Activated CD4-positive, alpha-beta T cell treated with anti-CD3 and anti-CD28 coated beads for 4 hours (primary cell): Measurements from ENCODE around the gene ABHD8.
A peak's percentile ranks its signal among the peaks of the same experiment; 100 is the strongest.
"Not testable (repeated sequence)": the region's sequence is repeated elsewhere in the genome, so short reads cannot be mapped to it uniquely, and the experiment has no call there.

Experiments
- DNase-seq, 2 donors: peaks; one replicate each; pipeline ENCODE4 v3.0.0-alpha.2; 2020

The ABHD8 gene

DNA sequence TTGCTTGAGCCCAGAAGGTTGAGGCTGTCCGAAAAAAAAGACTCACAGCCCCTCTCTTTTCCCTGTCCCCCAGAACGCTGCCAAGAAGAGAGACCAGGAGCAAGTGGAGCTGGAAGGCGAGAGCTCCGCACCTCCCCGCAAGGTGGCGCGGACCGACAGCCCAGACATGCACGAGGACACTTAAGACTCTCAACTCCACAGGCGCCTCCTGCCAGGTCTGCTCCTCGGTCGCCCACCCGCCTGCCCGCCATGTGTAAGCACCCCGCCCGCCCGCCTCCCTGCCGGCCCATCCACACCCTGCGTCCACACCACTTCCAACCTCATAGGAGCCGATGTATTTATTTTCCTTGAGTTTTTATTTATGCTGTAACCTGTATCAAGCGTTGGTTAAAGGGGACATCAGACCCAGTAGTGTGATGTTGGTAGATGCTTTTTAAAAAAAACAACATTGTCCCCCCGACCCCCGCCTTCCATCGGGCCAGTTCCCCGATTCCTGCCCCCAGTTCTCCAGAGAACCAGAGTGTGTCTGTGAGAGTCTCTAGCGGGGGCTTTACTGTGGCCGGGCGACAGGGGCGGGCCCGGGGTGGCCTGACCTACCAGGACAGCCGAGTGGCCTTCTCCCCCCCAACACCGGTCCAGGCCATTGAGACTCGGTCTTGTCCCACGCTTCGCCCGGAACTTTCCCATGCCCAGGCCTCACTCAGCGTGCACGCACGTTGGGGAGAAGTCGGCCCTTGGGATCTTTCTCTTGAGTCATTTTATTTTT is 16.4 kb upstream of the ABHD8 start:
- no peak for DNase-seq

DNA sequence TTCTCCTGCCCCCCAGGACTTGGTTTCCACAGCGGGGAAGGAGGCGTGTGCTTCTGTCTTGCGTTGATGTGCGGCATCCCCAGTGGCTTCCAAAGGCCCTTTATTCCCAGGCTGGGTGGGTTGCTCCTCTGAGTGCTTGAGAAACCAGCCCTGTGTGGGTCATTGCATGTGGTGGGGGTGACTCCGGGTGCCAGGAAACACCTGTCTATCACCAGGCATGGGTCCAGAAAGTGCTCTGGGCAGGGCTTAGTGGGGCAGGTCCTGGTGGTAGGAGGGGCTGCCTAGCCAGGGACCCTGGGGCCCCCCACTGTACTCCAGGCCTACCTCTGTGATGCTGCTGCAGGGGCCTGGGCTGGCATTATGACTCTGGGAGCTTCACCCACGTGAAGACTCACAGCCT is 15.7 kb upstream of the ABHD8 start:
- no peak for DNase-seq

DNA sequence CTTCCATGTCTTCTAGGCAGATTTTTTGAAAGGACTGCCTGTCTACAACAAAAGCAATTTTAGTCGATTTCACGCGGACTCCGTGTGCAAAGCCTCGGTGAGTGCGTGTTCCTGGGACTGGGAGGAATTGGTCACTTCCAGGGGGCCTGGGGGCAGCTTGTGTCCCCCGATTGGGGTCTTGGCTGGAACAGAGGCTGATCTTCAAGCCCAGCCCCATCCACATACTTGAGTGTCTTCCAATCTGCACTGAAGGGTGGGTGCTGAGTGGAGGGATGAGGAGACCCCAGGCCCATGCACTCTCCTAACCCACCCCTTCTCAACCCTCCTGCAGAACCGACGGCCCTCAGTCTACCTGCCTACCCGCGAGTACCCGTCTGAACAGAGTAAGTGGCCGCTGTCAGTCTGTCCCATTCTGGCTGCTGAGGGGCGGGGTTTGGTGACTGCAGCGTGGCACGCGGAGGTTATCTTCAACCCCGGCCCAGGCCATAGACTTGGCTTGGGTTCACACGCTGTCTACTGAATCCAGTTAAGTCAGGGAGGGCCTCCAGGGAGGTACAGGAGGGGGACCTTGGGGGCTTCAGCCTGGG is 10.9 kb upstream of the ABHD8 start:
- no peak for DNase-seq

DNA sequence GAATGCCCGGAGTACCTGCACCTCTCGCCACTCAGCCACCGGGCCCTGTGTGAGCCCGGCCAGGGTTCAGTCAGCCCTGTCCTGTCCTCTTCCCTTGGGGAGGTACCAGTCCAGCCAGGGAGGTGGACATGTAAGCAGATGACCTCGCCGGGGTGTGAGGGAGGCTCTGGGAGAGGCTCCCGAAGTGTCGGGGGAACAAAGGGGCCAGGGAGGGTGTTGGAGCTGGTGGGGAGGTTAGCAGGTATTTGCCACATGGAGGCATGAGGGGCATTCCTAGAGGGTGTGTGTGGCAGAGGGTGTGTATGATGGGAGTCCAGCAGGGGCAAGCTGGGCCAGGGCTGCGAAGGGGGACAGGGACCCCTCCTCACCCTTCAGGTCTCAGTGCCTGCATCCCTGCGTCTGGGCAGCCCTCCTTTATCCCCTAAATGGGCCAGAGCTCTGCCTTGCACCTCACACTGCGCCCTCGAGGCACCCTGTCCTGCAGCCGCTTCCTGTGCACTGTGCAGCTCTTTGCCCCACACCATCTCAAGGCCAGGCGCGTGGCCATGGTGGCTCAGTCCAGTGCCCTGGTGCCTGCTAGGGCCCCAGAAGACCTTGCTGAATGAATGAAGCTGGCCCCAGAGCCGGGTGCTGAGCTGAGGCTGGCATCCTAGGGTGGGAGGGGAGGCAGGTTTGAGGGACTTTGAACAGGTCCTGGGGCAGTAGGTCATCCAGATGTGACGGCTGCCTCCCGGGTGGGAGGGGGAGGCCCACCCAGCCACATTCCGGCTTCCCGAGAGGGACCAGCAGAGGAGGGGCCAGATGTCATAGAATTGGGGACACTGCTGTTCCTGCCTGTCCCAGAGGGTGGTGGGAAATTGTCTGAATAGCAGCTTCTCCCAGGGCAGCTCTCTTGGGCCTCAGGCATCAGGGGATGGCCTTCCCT is 9.2 kb upstream of the ABHD8 start:
- DNase-seq, result no peak

DNA sequence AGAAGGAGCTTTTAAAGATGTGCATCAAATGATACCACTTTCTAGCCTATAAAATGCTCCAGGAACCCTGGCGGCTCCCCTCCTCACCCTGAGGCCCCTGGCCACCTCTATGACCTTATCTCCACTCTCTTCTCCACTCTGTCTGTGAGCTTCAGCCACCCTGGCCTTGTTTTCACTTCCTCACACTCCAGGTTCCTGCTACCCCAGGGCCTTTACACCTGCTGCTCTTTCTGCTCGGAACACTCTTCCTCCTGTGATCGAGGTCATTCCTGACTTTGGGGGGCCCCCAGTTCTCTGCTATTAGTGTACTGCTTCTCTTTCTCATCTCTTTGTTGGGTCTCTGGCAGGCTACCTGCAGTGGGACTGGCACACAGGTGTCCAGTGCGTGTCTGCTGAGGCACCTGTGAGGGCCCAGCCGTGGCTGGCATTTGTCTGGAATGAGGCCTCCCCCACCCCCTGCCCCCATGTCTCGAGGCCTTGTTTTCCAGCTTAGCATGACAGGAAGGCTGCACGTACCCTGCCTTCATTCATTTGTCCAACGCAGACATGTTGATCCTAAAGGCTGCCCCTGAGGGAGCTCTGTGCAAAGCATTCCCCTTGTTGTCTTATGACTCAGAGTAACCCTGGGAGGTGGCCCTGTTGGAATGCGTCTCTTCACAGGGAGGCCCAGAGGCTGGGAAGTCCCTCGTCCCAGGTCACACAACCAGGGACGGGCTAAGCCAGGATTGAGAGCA is 8.4 kb upstream of the ABHD8 start:
- no peak for DNase-seq

DNA sequence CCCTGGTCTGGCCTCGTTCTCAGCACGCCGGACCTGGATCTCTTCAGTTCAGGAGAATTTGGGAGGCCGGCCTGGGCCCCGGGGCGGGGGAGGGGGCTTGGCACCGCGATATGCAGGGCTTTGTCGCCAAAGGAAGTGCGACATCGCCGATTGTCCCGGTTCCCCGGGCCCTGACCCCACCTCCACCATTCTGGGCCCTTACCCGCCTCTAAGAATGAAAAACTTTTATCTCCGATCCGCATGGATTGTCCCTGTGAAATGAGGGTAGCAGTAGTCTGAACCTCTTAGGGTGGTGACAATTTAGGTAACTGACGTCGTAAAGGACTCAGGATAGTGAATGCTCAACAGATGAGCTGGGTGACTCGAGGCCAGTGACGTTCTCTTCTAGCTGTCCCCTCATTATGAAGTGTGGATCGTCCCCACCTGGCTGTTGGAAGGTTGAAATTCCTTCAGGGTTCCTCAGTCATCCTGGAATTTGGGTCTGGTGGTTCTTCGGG is 6.8 kb upstream of the ABHD8 start:
- no peak for DNase-seq

DNA sequence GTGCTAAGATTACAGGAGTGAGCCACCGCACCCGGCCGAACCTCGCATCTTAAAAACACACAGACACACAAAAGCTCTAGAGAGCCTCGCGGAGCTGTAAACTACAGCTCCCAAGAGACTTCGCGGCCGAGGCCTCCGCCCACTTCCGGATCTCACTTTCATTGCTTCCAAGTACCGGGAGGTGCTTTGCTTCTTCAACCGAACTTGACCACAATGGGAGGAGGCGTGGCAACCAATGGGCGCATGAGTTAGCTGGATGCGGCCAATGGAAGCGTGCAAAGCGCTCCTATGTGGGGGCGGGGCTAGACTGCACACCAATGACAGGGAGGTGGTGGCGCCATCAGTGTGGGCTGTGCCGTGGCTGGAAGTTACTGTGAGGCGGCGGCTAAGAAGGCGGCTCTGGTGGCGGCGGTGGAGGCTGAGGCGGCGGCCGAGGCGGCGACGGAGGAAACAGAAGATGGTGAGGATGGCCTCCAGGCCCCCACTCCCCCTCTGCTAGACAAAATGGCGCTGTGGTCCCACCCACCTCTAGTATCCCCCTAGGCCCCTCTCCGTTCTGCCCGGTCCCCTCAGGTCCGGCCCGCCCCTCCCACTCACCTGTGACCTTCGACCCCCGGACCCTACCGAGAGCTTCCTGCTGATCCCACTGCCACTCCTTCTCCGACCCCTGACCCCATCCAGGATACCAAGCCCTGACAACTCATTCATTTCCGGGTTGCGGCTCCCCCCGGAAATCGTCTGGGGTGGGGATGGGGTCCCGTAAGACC is 6.2 kb upstream of the ABHD8 start, which contains the start of gene DDA1:
DDA1 (plus strand) TSS at position 366 of the 767 bp plus-strand sequence; CDS start at position 458, 92 bp downstream.
- DNase-seq, result peak; percentile 99

DNA sequence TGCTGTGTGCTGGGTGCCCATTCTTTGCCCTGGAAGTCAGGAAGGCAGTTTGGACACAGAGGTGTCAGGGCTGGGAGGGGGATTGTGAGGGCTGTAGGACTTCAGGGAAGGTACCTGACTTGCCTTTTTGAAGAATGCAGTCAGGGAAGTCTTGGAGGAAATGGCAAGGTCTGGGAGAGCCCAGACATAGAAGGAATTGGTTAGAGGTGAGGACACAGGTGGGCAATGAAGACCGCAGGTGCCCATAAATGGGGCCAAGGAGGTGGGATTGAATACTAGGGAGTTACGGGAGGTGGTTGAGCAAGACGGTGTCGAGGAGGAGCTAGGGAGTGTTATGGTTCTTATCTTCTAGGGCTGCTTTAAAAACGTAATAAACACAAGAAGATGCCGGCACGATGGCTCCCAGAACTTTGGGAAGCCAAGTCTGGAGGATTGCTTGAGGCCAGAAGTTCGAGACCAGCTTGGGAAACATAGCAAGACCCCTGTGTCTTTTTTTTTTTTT is 4.7 kb upstream of the ABHD8 start:
- no peak for DNase-seq

DNA sequence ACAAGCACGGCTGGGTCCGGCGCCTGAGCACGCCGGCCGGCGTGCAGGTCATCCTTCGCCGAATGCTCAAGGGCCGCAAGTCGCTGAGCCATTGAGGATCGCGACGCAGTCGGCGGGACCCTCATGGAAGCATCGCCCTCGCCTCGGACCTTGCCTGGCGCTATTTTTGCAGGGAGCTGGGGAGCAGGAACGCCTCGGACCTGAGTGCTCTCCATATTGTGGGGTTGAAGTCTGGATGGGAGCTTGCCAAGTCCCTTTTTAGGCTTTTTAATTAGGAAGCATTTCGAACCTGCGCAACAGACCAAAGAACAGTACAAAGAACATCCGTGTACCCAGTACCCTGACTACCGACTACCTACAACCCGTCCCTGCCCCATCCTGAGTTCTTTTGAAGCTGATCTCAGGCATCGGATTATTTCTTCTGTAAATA is 3.1 kb upstream of the ABHD8 start:
- DNase-seq, result no peak

DNA sequence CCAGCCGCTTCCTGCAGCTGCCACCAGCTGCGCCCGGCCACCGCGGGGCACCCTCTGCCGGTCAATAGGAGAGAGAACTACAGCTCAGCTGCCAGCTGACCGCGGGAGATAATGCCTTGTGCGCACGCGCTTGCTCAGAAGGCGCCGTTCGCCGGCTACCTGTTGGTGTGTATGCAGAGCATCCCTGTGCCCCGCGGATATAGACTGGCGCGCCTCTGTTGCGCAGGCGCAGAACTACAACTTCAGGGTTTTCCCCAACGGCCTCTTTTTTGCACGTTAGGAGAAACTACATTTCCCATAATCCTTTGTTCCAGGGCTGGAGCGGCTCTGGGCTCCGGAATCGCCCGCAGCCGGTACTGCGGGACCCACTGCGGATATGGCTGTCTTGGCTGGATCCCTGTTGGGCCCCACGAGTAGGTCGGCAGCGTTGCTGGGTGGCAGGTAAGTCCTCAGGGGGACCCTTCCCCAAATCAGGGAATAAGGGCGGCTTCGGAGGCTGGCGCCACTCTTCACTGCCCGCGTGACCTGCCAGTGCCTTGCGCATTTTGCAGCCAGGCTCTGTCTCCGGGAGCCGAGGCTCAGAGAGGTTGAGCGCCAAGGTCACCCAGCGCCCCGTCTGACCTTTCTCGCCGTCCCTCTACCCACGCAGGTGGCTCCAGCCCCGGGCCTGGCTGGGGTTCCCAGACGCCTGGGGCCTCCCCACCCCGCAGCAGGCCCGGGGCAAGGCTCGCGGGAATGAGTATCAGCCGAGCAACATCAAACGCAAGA is 2.5 kb upstream of the ABHD8 start, which contains the start of gene MRPL34:
MRPL34 (plus strand) TSS at position 356 of the 768 bp plus-strand sequence; CDS start at position 377, 21 bp downstream.
- DNase-seq, result peak; percentile 89 to 93

DNA sequence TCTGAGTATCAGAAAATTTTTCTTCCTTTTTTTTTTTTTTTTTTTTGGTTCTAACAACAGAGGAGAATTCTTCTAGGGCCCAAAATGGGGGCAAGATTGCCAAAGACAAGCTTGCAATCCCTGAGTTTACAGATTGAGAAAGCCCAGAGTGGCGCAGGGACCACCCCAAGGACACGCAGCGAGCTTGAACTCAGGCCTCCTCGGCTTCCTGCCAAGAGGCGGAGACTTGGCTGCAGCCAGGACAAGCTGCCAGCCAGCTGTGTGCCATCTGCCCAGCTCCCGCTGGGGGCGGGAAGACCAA is 1.9 kb upstream of the ABHD8 start:
- no peak for DNase-seq

DNA sequence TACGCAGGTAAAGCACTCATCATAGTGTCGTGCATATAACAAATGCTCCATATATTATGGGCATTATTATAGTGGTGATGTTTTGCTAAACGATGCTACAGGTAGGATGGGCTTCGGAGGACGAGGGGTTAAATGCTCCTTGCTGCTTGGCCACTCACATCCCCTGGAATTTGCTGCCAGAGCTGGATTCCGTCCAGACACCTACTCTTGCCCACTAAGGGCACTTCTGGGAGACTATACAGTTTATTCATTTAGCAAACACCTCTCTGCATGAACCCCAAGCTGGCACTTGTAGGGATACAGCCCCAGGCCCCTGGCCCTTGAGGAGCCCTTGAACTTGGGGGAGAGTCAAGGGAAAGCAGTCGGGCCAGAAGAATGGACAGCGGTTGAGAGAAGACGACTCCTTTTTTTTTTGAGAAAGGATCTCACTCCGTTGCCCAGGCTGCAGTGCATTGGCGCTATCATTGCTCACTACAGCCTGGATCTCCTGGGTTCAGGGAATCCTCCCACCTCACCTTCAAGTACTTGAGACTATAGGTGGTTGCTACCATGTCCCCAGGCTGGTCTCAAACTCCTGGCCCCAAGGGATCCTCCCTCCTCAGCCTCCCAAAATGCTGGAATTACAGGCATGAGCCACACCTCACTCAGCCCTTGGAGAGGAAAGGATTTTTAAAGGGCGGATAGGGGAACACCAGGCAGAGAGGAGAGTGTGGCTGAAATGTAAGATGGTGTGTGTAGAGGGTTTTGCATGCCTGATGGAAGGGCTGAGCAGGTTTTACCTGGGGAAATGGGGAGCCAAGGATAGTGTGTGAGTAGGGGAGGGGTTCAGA is 1.4 kb upstream of the ABHD8 start:
- DNase-seq, result no peak

DNA sequence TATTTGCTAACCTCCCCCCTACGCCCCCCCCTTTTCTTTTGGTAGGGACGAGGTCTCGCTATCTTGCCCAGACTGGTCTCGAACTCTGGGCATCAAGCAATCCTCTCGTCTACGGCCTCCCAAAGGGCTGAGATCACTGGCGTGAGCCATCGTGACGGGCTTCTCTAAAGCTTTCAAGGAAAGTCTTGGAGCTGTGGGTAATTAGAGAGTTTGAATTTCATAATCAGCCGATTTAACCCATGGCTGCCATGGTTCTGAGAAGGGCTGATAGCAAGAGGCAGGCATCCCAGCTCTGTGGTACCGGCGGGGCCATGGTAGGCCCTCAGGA is 679 bp upstream of the ABHD8 start:
- no peak for DNase-seq

DNA sequence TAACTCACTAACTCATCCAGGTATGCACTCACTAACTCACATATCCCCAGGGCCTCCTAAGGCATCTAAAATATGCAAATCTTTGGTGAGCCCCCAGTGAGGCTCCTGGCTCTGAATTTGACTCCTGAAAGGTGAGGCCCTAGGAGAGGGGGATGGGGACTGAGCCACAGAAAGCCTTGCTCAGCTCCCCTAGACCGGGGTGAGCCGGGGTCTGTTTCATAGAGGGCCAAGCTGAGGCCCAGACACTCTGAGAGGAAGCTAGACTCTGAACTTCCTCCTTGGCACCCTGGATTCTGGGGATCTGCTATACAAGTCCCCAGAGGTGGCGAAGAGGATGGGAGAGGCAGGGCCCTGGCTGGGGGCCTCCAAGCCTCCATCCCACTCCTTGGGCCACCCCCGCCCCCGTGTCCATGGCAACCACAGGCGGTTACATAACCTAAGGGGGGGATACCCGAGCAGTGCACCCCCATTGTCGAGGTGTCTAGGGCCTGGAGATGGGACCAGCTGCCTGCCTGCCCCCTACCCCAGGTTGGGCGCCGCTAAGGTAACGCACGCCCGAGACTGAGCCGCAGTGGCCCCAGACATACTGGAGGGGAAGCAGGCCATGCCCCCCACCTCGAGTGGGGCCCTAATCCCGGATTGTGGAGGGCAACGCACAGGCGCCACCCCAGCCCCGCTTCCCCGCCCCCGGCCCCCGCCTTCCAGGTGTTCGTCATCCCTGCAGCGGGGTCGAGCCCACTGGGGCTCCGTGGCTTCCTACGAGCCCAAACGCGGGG is 646 bp downstream of the ABHD8 start:
- DNase-seq, result peak; percentile 37

DNA sequence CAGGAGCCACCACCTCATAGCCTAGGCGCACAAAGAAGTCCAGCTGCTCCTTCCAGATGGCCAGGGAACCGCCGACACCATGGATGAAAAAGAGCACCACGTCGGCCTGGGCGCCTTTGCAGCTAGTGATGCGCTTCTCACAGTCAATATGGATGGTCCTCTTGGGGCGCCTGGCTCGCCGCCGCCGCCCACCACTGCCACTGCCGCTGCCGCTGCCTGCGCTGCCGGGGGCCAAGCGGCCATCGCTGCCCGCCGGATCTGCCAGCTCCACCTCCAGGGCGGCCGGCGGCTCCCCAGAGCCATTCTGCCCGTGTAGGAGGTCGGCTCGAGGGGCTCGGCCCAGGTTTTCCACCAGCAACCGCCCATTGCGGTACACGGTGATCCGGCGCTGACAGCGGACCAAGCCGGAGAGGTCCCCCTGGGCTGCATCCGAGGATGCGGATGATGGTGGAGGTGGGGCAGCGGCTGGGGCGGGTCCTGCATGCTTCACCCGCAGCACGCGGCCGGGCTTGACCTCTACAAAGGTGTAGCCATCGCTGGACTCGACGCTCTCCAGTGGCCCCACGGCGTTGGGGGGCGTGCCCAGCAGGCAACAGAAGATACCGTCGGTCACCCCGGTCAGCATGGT is 2.1 kb downstream of the ABHD8 start:
- DNase-seq, result no peak

DNA sequence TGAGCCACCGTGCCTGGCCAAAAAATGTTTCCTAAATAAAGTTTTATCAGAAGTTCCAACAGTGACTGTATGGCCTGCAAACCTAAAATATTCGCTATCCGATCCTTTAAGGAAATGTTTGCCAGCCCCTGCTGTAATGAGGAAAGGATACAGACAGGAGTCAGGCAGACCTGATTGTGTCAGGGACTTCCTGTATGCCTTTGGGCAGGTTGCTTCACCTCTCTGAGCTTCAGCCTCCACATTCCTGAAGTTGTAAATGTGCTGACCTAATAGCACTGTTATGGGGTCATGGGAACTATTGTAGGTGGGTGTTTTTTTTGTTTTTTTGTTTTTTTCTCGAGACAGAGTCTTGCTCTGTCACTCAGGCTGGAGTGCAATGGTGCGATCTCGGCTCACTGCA is 6.2 kb downstream of the ABHD8 start:
- DNase-seq, result no peak

DNA sequence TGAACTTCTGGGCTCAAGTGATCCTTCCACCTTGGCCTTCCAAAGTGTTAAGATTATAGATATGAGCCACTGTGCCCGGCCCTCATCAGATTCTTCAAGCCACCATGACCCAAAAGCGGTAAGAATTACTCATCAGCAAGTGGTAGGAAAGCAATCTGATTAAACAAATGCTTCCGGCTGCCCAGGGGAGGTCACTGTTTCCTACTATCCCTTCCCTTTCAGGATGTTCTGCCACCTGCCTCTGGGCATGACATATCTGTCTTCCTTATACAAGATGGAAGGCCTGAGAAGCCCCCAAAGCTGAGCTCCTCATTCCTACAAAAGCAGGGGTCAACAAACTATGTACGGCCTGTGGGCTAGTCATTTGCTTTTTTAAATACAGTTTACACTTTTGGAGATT is 7.0 kb downstream of the ABHD8 start:
- DNase-seq, result no peak

DNA sequence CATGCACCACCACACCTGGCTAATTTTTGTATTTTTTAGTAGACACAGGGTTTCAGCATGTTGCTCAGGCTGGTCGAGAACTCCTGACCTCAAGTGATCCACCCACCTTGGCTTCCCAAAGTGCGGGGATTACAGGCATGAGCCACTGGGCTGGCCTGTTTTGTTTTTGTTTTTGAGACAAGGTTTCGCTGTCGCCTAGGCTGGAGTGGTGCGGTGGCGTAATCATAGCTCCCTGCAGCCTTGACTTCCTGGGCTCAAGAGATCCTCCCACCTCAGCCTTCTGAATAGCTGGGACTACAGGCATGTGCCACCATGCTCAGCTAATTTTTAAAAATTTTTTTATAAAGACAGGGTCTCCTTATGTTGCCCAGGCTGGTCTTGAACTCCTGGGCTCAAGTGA is 7.7 kb downstream of the ABHD8 start:
- DNase-seq, result not testable (repeated sequence)
